ENCODE data around the gene AAMP.

DNA sequence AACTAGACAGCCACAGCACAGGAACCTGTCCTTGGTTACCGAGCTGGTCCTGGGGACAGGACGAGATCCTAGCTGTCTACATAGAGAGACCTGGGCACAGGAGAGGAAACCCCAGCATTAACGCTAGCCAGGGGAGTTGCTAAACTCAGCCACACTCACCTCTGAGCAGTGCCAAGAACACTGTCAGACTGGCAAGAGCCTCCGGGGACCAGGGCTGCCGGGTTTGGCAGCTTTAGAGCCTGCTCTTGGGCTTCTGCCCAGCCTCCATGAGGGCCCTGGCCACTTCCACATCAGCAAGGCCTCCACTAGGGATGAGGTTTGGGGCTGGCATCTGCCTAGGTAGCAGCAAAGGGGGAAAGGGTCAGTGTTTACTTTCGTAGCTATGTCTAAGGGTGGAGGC is 15.7 kb upstream of the AAMP start:
- TF ChIP-seq, protein P1, sequence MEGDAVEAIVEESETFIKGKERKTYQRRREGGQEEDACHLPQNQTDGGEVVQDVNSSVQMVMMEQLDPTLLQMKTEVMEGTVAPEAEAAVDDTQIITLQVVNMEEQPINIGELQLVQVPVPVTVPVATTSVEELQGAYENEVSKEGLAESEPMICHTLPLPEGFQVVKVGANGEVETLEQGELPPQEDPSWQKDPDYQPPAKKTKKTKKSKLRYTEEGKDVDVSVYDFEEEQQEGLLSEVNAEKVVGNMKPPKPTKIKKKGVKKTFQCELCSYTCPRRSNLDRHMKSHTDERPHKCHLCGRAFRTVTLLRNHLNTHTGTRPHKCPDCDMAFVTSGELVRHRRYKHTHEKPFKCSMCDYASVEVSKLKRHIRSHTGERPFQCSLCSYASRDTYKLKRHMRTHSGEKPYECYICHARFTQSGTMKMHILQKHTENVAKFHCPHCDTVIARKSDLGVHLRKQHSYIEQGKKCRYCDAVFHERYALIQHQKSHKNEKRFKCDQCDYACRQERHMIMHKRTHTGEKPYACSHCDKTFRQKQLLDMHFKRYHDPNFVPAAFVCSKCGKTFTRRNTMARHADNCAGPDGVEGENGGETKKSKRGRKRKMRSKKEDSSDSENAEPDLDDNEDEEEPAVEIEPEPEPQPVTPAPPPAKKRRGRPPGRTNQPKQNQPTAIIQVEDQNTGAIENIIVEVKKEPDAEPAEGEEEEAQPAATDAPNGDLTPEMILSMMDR (IDR thresholded peaks at IDR 0.05), result no peak
- no peak for TF ChIP-seq POLR2A (IDR thresholded peaks at IDR 0.05)

Measured in Peyer's patch (tissue), 4 donors.